ENCODE data around the gene CDADC1.

- no peak for TF ChIP-seq WRNIP1 (IDR thresholded peaks at IDR 0.05; ENCODE audit: borderline replicate concordance, low read depth, low read length)
- no peak for TF ChIP-seq GABPA (IDR thresholded peaks at IDR 0.05; ENCODE audit: low read depth)
- TF ChIP-seq SREBF2 (IDR thresholded peaks at IDR 0.05; ENCODE audit: low read length) = no peak
- TF ChIP-seq EGR1 (IDR thresholded peaks at IDR 0.05; ENCODE audit: borderline replicate concordance in 1 of 2, low read depth in 2 of 2, low read length in 2 of 2) = no peak
- TF ChIP-seq TAF1 (IDR thresholded peaks at IDR 0.05; ENCODE audit: borderline replicate concordance, low read depth, low read length) = no peak
- no peak for TF ChIP-seq CTCF (IDR thresholded peaks at IDR 0.05 in 2 of 3, conservative IDR thresholded peaks at IDR 0.05 in 1 of 3; ENCODE audit: control insufficient read depth in 2 of 3, extremely low read depth in 1 of 3, insufficient read depth in 1 of 3, low read depth in 3 of 3, low read length in 3 of 3)
- no peak for TF ChIP-seq JUNB (IDR thresholded peaks at IDR 0.05)
- no peak for TF ChIP-seq CHD1 (IDR thresholded peaks at IDR 0.05; ENCODE audit: low read depth, low read length)
- no peak for TF ChIP-seq EP300 (IDR thresholded peaks at IDR 0.05; ENCODE audit: borderline replicate concordance in 1 of 2, control insufficient read depth in 1 of 2, low read depth in 2 of 2, low read length in 2 of 2)
- no peak for TF ChIP-seq POLR2A (IDR thresholded peaks at IDR 0.05; ENCODE audit: low read depth, low read length)
Measured at GRCh38 chr13:49208619-49209018, 39.1 kb upstream of the CDADC1 start.

All from GM12878 (cell line).